Measurements from ENCODE around the gene UNC79.
"Not testable (repeated sequence)": the region's sequence is repeated elsewhere in the genome, so short reads cannot be mapped to it uniquely, and the experiment has no call there.

UNC79 gene

GRCh38 chr14:93430315-93431035 is at the start of gene UNC79:
Gene UNC79 (plus strand): TSS chr14:93430939. CDS start chr14:93431030, 91 bp downstream.
- DNase-seq: no peak
- H3K36me3 Mint-ChIP-seq (ENCODE audit: low read depth): no peaks in the 10 kb centered on the region
- H3K4me1 Mint-ChIP-seq (ENCODE audit: low read depth): peaks cover 2% of the 10 kb centered on the region
- no peak within 1 kb of the TSS for H3K4me3 Mint-ChIP-seq
- H3K27ac Mint-ChIP-seq: no peak within 1 kb of the TSS
- H3K27me3 Mint-ChIP-seq: peaks cover 57% of the 10 kb centered on the region
- H3K9me3 Mint-ChIP-seq: peaks cover 17% of the 10 kb centered on the region

GRCh38 chr14:93381644-93382043 is 49.1 kb upstream of the UNC79 start:
- no peaks in the 10 kb centered on the region for H3K9me3 Mint-ChIP-seq
- no peaks in the 10 kb centered on the region for H3K36me3 Mint-ChIP-seq (ENCODE audit: low read depth)
- H3K4me1 Mint-ChIP-seq (ENCODE audit: low read depth): no peaks in the 10 kb centered on the region
- H3K27me3 Mint-ChIP-seq: peaks cover 57% of the 10 kb centered on the region
- no peak for DNase-seq
- H3K4me3 Mint-ChIP-seq: no peak overlapping the region
- H3K27ac Mint-ChIP-seq: no peak overlapping the region

- not testable (repeated sequence) for H3K27ac Mint-ChIP-seq; H3K4me1 Mint-ChIP-seq (ENCODE audit: low read depth); H3K9me3 Mint-ChIP-seq; H3K36me3 Mint-ChIP-seq (ENCODE audit: low read depth); DNase-seq; H3K4me3 Mint-ChIP-seq
- H3K27me3 Mint-ChIP-seq: peaks cover 50% of the 10 kb centered on the region
Measured at GRCh38 chr14:93384256-93384655, 46.5 kb upstream of the UNC79 start.

- no peak for DNase-seq
- peaks cover 8% of the 10 kb centered on the region for H3K9me3 Mint-ChIP-seq
- no peaks in the 10 kb centered on the region for H3K36me3 Mint-ChIP-seq (ENCODE audit: low read depth)
- no peak overlapping the region for H3K27ac Mint-ChIP-seq
- no peak overlapping the region for H3K4me3 Mint-ChIP-seq
- peaks cover 27% of the 10 kb centered on the region for H3K27me3 Mint-ChIP-seq
- H3K4me1 Mint-ChIP-seq (ENCODE audit: low read depth): no peaks in the 10 kb centered on the region
Measured at GRCh38 chr14:93395231-93395630, 35.5 kb upstream of the UNC79 start.

GRCh38 chr14:93396456-93396855 is 34.3 kb upstream of the UNC79 start:
- H3K36me3 Mint-ChIP-seq (ENCODE audit: low read depth): no peaks in the 10 kb centered on the region
- no peak overlapping the region for H3K27ac Mint-ChIP-seq
- no peak overlapping the region for H3K4me3 Mint-ChIP-seq
- peaks cover 8% of the 10 kb centered on the region for H3K9me3 Mint-ChIP-seq
- no peak for DNase-seq
- H3K4me1 Mint-ChIP-seq (ENCODE audit: low read depth): no peaks in the 10 kb centered on the region
- H3K27me3 Mint-ChIP-seq: peaks cover 34% of the 10 kb centered on the region

- peaks cover 8% of the 10 kb centered on the region for H3K9me3 Mint-ChIP-seq
- no peak overlapping the region for H3K4me3 Mint-ChIP-seq
- no peaks in the 10 kb centered on the region for H3K4me1 Mint-ChIP-seq (ENCODE audit: low read depth)
- DNase-seq: no peak
- H3K27me3 Mint-ChIP-seq: peaks cover 43% of the 10 kb centered on the region
- H3K27ac Mint-ChIP-seq: no peak overlapping the region
- H3K36me3 Mint-ChIP-seq (ENCODE audit: low read depth): no peaks in the 10 kb centered on the region
Measured at GRCh38 chr14:93398491-93398890, 32.2 kb upstream of the UNC79 start.

- peaks cover 45% of the 10 kb centered on the region for H3K27me3 Mint-ChIP-seq
- no peaks in the 10 kb centered on the region for H3K4me1 Mint-ChIP-seq (ENCODE audit: low read depth)
- DNase-seq: no peak
- H3K9me3 Mint-ChIP-seq: no peaks in the 10 kb centered on the region
- no peak overlapping the region for H3K27ac Mint-ChIP-seq
- no peak overlapping the region for H3K4me3 Mint-ChIP-seq
- H3K36me3 Mint-ChIP-seq (ENCODE audit: low read depth): no peaks in the 10 kb centered on the region
Measured at GRCh38 chr14:93402951-93403350, 27.8 kb upstream of the UNC79 start.

- H3K4me3 Mint-ChIP-seq: no peak overlapping the region
- no peaks in the 10 kb centered on the region for H3K4me1 Mint-ChIP-seq (ENCODE audit: low read depth)
- no peaks in the 10 kb centered on the region for H3K36me3 Mint-ChIP-seq (ENCODE audit: low read depth)
- no peak overlapping the region for H3K27ac Mint-ChIP-seq
- H3K27me3 Mint-ChIP-seq: no peaks in the 10 kb centered on the region
- peaks cover 12% of the 10 kb centered on the region for H3K9me3 Mint-ChIP-seq
- DNase-seq: no peak
Measured at GRCh38 chr14:93410021-93410420, 20.7 kb upstream of the UNC79 start.

- Mint-ChIP-seq H3K9me3 (peaks cover 12% of the 10 kb centered on the region), H3K4me3 (no peak overlapping the region), H3K36me3 (ENCODE audit: low read depth) (no peaks in the 10 kb centered on the region), H3K27me3 (no peaks in the 10 kb centered on the region), H3K27ac (no peak overlapping the region), H3K4me1 (ENCODE audit: low read depth) (no peaks in the 10 kb centered on the region)
- no peak for DNase-seq
Measured at GRCh38 chr14:93410893-93411292, 19.8 kb upstream of the UNC79 start.

GRCh38 chr14:93425136-93425535 is 5.6 kb upstream of the UNC79 start:
- H3K4me1 Mint-ChIP-seq (ENCODE audit: low read depth); H3K4me3 Mint-ChIP-seq; H3K36me3 Mint-ChIP-seq (ENCODE audit: low read depth); DNase-seq; H3K27ac Mint-ChIP-seq: not testable (repeated sequence)
- peaks cover 27% of the 10 kb centered on the region for H3K27me3 Mint-ChIP-seq
- peaks cover 38% of the 10 kb centered on the region for H3K9me3 Mint-ChIP-seq

- Mint-ChIP-seq H3K4me3 (no peak overlapping the region), H3K4me1 (ENCODE audit: low read depth) (peaks cover 2% of the 10 kb centered on the region), H3K27me3 (peaks cover 32% of the 10 kb centered on the region), H3K36me3 (ENCODE audit: low read depth) (no peaks in the 10 kb centered on the region), H3K27ac (no peak overlapping the region), H3K9me3 (peaks cover 36% of the 10 kb centered on the region)
- DNase-seq: no peak
Measured at GRCh38 chr14:93426750-93427149, 4.0 kb upstream of the UNC79 start.

GRCh38 chr14:93431036-93431670 is 414 bp downstream of the UNC79 start:
- H3K36me3 Mint-ChIP-seq (ENCODE audit: low read depth): no peaks in the 10 kb centered on the region
- H3K9me3 Mint-ChIP-seq: peaks cover 12% of the 10 kb centered on the region
- no peak overlapping the region for H3K4me3 Mint-ChIP-seq
- H3K27me3 Mint-ChIP-seq: peaks cover 57% of the 10 kb centered on the region
- no peak for DNase-seq
- peaks cover 2% of the 10 kb centered on the region for H3K4me1 Mint-ChIP-seq (ENCODE audit: low read depth)
- no peak overlapping the region for H3K27ac Mint-ChIP-seq

- Mint-ChIP-seq H3K9me3 (no peaks in the 10 kb centered on the region), H3K27ac (no peak overlapping the region), H3K4me1 (ENCODE audit: low read depth) (no peaks in the 10 kb centered on the region), H3K27me3 (peaks cover 48% of the 10 kb centered on the region), H3K4me3 (no peak overlapping the region), H3K36me3 (ENCODE audit: low read depth) (no peaks in the 10 kb centered on the region)
- no peak for DNase-seq
Measured at GRCh38 chr14:93454224-93454623, 23.5 kb downstream of the UNC79 start.

GRCh38 chr14:93456356-93456755 is 25.6 kb downstream of the UNC79 start:
- Mint-ChIP-seq H3K9me3 (no peaks in the 10 kb centered on the region), H3K27ac (no peak overlapping the region), H3K36me3 (ENCODE audit: low read depth) (no peaks in the 10 kb centered on the region), H3K4me1 (ENCODE audit: low read depth) (no peaks in the 10 kb centered on the region), H3K4me3 (no peak overlapping the region), H3K27me3 (peaks cover 34% of the 10 kb centered on the region)
- DNase-seq: no peak

- H3K27ac Mint-ChIP-seq: no peak overlapping the region
- no peaks in the 10 kb centered on the region for H3K4me1 Mint-ChIP-seq (ENCODE audit: low read depth)
- H3K36me3 Mint-ChIP-seq (ENCODE audit: low read depth): no peaks in the 10 kb centered on the region
- no peak overlapping the region for H3K4me3 Mint-ChIP-seq
- H3K27me3 Mint-ChIP-seq: peaks cover 30% of the 10 kb centered on the region
- no peak for DNase-seq
- no peaks in the 10 kb centered on the region for H3K9me3 Mint-ChIP-seq
Measured at GRCh38 chr14:93458234-93458633, 27.5 kb downstream of the UNC79 start.

All from activated T-cell treated with anti-CD3 and anti-CD28 coated beads, Interleukin-2, amount 50 U/mL, for 24 hours (primary cell).